HepG2 (cell line): Measurements from ENCODE around the gene HDAC8. TPM values are rescaled to one million over a fixed set of nuclear protein-coding genes. Genes with fewer than 3 reads are reported as not detected.

Experiments
- ATAC-seq: fragments of 200-7000 bp; cut with Tn5 transposase; 3 replicates; pipeline ENCODE4 v1.9.1; 2020; ENCODE audit warnings: mild to moderate bottlenecking, moderate library complexity
- BruUV-seq: library from RNA; stranded (reverse); fragments of 400-500 nt; replicated peaks from 2 replicates; lab custom pipeline; 2021; lab: Mats Ljungman, UMichigan
- CTCF ChIA-PET: fragments of 300-600 bp; formaldehyde crosslinking; extraction: SDS; loops from one replicate; lab custom pipeline; 2021; ENCODE audit warnings: low total read pairs, inconsistent platforms, low intra/inter-chr PET ratio; lab: Yijun Ruan, JAX
- POLR2A ChIA-PET: fragments of 350-600 bp; sonication (Branson Sonifier 250); formaldehyde crosslinking; loops from one replicate; lab custom pipeline; 2020; ENCODE audit warnings: antibody characterized with exemption, inconsistent platforms; lab: Yijun Ruan, JAX
- DNase-seq: peaks from one replicate; pipeline ENCODE4 v3.0.0-alpha.2; 2015; ENCODE audit warnings: low spot score
- FAIRE-seq: peaks from 3 replicates; lab custom pipeline; 2011; peaks lifted over from hg19 to GRCh38; lab: Jason Lieb, UNC
- H2AFZ ChIP-seq: one replicate; pipeline ENCODE4 v1.6.1; 2011; ENCODE audit warnings: low read length, inconsistent platforms
- H3K27ac ChIP-seq: fragments of 300-600 bp; 3 replicates; pipeline ENCODE4 v1.8.0; 2011; ENCODE audit warnings: mixed run types, mild to moderate bottlenecking, mixed read lengths, low read length, inconsistent platforms; ENCODE audit not compliant: insufficient read depth; ENCODE audit errors: extremely low read length
- H3K27me3 ChIP-seq, 2 experiments: fragments of 200-600 bp in 1 of 2; 2 replicates in 1 of 2; 3 replicates in 1 of 2; pipeline versions ENCODE4 v1.6.0 to v1.8.0; 2011; ENCODE audit warnings: low read length in 2 of 2, mild to moderate bottlenecking in 2 of 2, moderate library complexity in 2 of 2, inconsistent platforms in 1 of 2; ENCODE audit not compliant: insufficient read depth in 2 of 2, control insufficient read depth in 1 of 2
- H3K36me3 ChIP-seq, 2 experiments: fragments of 200-600 bp in 1 of 2; replicated peaks in 1 of 2; 2 replicates in 1 of 2; 3 replicates in 1 of 2; pipeline versions ENCODE4 v1.5.1 to v1.8.0; 2011; ENCODE audit warnings: low read length in 2 of 2, inconsistent platforms in 1 of 2; ENCODE audit not compliant: insufficient read depth in 2 of 2, control insufficient read depth in 1 of 2
- H3K4me1 ChIP-seq: 2 replicates; pipeline ENCODE4 v1.5.1; 2012; ENCODE audit warnings: low read length, inconsistent platforms; ENCODE audit not compliant: insufficient read depth
- H3K4me2 ChIP-seq: 2 replicates; pipeline ENCODE4 v1.6.0; 2011; ENCODE audit warnings: low read depth, low read length, inconsistent platforms
- H3K4me3 ChIP-seq, 3 experiments: fragments of 200-600 bp in 1 of 3; sonication (generic), shearing (Covaris generic) in 1 of 3; replicated peaks in 1 of 3; 2 replicates each; pipeline ENCODE4 v1.5.1; 2011 to 2016; ENCODE audit warnings: low read length in 3 of 3, inconsistent platforms in 2 of 3, low read depth in 2 of 3, mild to moderate bottlenecking in 2 of 3, control low read depth in 1 of 3, mixed read lengths in 1 of 3; ENCODE audit not compliant: insufficient read depth in 1 of 3
- H3K79me2 ChIP-seq: one replicate; pipeline ENCODE4 v1.6.1; 2011; ENCODE audit warnings: low read length, inconsistent platforms; ENCODE audit not compliant: insufficient read depth
- H3K9ac ChIP-seq: 2 replicates; pipeline ENCODE4 v1.6.0; 2011; ENCODE audit warnings: mild to moderate bottlenecking, low read depth, low read length, inconsistent platforms; ENCODE audit not compliant: insufficient read depth
- H3K9me3 ChIP-seq: 2 replicates; pipeline ENCODE4 v1.5.1; 2012; ENCODE audit warnings: mild to moderate bottlenecking, low read length
- H4K20me1 ChIP-seq: 2 replicates; pipeline ENCODE4 v1.6.0; 2011; ENCODE audit warnings: inconsistent platforms, mild to moderate bottlenecking, low read length, moderate library complexity; ENCODE audit not compliant: insufficient read depth
- GZF1 ChIP-seq: sonication (generic); formaldehyde crosslinking; IDR thresholded peaks from 2 replicates; pipeline ENCODE4 v1.5.1; 2020; ENCODE audit warnings: mild to moderate bottlenecking, missing genetic modification reagents
- IKZF4 ChIP-seq: sonication (generic); formaldehyde crosslinking; IDR thresholded peaks from 2 replicates; pipeline ENCODE4 v1.5.1; 2020; ENCODE audit warnings: borderline replicate concordance, mild to moderate bottlenecking, low read depth, missing genetic modification reagents; ENCODE audit errors: not compliant biosample characterization
- NCOR1 ChIP-seq: fragments of 200-600 bp; sonication (generic); IDR thresholded peaks from 2 replicates; pipeline ENCODE4 v1.7.0; 2017; ENCODE audit warnings: antibody characterized with exemption, low read length, borderline replicate concordance
- NFYC ChIP-seq: IDR thresholded peaks from 2 replicates; pipeline ENCODE4 v1.6.1; 2016; ENCODE audit warnings: missing genetic modification reagents, missing compliant biosample characterization
- SMAD1 ChIP-seq: sonication (generic); formaldehyde crosslinking; IDR thresholded peaks from 2 replicates; pipeline ENCODE4 v1.4.0; 2020; ENCODE audit warnings: missing genetic modification reagents, low read depth, mild to moderate bottlenecking, borderline replicate concordance
- WIZ ChIP-seq: sonication (generic); formaldehyde crosslinking; IDR thresholded peaks from 2 replicates; pipeline ENCODE4 v1.5.1; 2020; ENCODE audit warnings: mild to moderate bottlenecking, missing genetic modification reagents
- ZNF460 ChIP-seq: sonication (generic); formaldehyde crosslinking; IDR thresholded peaks from 2 replicates; pipeline ENCODE4 v1.5.1; 2020; ENCODE audit warnings: missing genetic modification reagents, mild to moderate bottlenecking, borderline replicate concordance
- ZNF562 ChIP-seq: sonication (generic); formaldehyde crosslinking; IDR thresholded peaks from 2 replicates; pipeline ENCODE4 v1.8.0; 2022; ENCODE audit warnings: missing genetic modification reagents, borderline replicate concordance
- ZNF564 ChIP-seq: sonication (generic); formaldehyde crosslinking; IDR thresholded peaks from 2 replicates; pipeline ENCODE4 v1.8.1; 2023; ENCODE audit warnings: mild to moderate bottlenecking, missing genetic modification reagents
- ZNF772 ChIP-seq: sonication (generic); formaldehyde crosslinking; IDR thresholded peaks from 2 replicates; pipeline ENCODE4 v1.5.0; 2020; ENCODE audit warnings: mild to moderate bottlenecking, missing genetic modification reagents
- ZNF879 ChIP-seq: sonication (generic); formaldehyde crosslinking; IDR thresholded peaks from 2 replicates; pipeline ENCODE4 v1.8.1; 2023; ENCODE audit warnings: missing genetic modification reagents
- ZSCAN21 ChIP-seq: sonication (generic); formaldehyde crosslinking; IDR thresholded peaks from 2 replicates; pipeline ENCODE4 v1.8.0; 2022; ENCODE audit warnings: mild to moderate bottlenecking, missing genetic modification reagents, moderate library complexity, borderline replicate concordance
- in situ Hi-C: cut with HindIII; loops from 2 replicates; pipeline ENCODE4 v1.10.0; 2017; ENCODE audit warnings: low pct_unique_long_range_greater_than_20kb; ENCODE audit not compliant: extremely low pct_ligation_motif_present
- intact Hi-C: fragments of 100-400 bp; cut with micrococcal nuclease; formaldehyde crosslinking; loops from one replicate; pipeline ENCODE4 v1.10.0; 2022; ENCODE audit not compliant: unreplicated experiment
- polyA plus RNA-seq, 8 experiments: library from polyadenylated mRNA; depleted of rRNA in 3 of 8; stranded (reverse) in 7 of 8; unstranded in 1 of 8; fragments of >200 nt; fragmentation: Illumina TruSeq in 4 of 8; extraction: Trizol in 4 of 8; gene quantifications; 2 replicates each; pipeline versions ENCODE4 v1.2.1 to v1.2.3, GENCODE V29; 2011 to 2016; ENCODE audit warnings: low read depth in 4 of 8, missing spikeins in 1 of 8, mixed read lengths in 1 of 8; ENCODE audit not compliant: insufficient read depth in 1 of 8
- total RNA-seq, 5 experiments: library from RNA; depleted of rRNA; stranded (reverse); fragments of >200 nt; fragmentation: Illumina TruSeq; extraction: Trizol; gene quantifications; 2 replicates each; pipeline ENCODE4 v1.2.3, GENCODE V29; 2016; ENCODE audit warnings: low read depth in 1 of 5
- TF ChIP-seq, protein P1 (sequence below): sonication (generic); formaldehyde crosslinking; IDR thresholded peaks from 2 replicates; pipeline ENCODE4 v1.4.0; 2020; ENCODE audit warnings: missing genetic modification reagents
- TF ChIP-seq, protein P2 (sequence below): sonication (generic); formaldehyde crosslinking; IDR thresholded peaks from 2 replicates; pipeline ENCODE4 v1.9.0; 2022; ENCODE audit warnings: missing genetic modification reagents, mild to moderate bottlenecking, borderline replicate concordance

Gene HDAC8
- total and polyA plus RNA-seq, 2 of the 13 experiments (the other 11 are each of a cell fraction or from before 2014, with no cell fraction given): 13.7 to 28.6 TPM

DNA sequence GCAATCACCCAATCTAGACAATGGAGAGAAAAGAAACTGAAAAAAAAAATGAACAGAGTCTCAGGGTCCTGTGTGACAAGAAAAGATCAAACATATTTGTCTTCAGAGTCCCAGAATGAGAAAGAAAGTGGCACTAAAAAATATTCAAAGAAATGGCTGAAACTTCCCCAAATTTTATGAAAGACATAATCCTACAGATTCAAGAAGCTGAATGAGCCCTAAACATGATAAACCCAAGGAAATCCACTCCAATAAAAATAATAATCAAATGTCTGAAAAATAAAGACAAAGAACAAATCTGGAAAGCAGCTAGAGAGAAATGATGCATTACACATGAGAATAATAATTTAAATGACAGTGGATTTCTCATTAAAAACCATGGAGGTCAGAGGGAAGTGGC, 136.6 kb downstream of the HDAC8 start:
- H2AFZ ChIP-seq: no peak overlapping the region
- no peak for ATAC-seq
- no peaks in the 10 kb centered on the region for H3K27me3 ChIP-seq
- no peak overlapping the region for H3K9ac ChIP-seq
- ChIA-PET POLR2A (no interaction called here), CTCF (no interaction called here)
- H3K4me3 ChIP-seq: no peak overlapping the region
- no peaks in the 10 kb centered on the region for H4K20me1 ChIP-seq
- BruUV-seq: no TSS peak
- intact Hi-C loops (no loop called here), in situ Hi-C loops (no loop called here)
- DNase-seq: no peak
- no peak overlapping the region for H3K27ac ChIP-seq
- H3K4me2 ChIP-seq: no peak overlapping the region
- H3K36me3 ChIP-seq: no peaks in the 10 kb centered on the region
- H3K9me3 ChIP-seq: no peaks in the 10 kb centered on the region
- H3K79me2 ChIP-seq: no peaks in the 10 kb centered on the region
- H3K4me1 ChIP-seq: no peaks in the 10 kb centered on the region
- FAIRE-seq: no peak
- TF ChIP-seq NCOR1: no peak
- TF ChIP-seq NFYC (CRISPR knock-in tag): no peak
- no peak for TF ChIP-seq WIZ (CRISPR knock-in tag)
- no peak for TF ChIP-seq ZNF879
- no peak for TF ChIP-seq ZNF564
- TF ChIP-seq, protein P1, sequence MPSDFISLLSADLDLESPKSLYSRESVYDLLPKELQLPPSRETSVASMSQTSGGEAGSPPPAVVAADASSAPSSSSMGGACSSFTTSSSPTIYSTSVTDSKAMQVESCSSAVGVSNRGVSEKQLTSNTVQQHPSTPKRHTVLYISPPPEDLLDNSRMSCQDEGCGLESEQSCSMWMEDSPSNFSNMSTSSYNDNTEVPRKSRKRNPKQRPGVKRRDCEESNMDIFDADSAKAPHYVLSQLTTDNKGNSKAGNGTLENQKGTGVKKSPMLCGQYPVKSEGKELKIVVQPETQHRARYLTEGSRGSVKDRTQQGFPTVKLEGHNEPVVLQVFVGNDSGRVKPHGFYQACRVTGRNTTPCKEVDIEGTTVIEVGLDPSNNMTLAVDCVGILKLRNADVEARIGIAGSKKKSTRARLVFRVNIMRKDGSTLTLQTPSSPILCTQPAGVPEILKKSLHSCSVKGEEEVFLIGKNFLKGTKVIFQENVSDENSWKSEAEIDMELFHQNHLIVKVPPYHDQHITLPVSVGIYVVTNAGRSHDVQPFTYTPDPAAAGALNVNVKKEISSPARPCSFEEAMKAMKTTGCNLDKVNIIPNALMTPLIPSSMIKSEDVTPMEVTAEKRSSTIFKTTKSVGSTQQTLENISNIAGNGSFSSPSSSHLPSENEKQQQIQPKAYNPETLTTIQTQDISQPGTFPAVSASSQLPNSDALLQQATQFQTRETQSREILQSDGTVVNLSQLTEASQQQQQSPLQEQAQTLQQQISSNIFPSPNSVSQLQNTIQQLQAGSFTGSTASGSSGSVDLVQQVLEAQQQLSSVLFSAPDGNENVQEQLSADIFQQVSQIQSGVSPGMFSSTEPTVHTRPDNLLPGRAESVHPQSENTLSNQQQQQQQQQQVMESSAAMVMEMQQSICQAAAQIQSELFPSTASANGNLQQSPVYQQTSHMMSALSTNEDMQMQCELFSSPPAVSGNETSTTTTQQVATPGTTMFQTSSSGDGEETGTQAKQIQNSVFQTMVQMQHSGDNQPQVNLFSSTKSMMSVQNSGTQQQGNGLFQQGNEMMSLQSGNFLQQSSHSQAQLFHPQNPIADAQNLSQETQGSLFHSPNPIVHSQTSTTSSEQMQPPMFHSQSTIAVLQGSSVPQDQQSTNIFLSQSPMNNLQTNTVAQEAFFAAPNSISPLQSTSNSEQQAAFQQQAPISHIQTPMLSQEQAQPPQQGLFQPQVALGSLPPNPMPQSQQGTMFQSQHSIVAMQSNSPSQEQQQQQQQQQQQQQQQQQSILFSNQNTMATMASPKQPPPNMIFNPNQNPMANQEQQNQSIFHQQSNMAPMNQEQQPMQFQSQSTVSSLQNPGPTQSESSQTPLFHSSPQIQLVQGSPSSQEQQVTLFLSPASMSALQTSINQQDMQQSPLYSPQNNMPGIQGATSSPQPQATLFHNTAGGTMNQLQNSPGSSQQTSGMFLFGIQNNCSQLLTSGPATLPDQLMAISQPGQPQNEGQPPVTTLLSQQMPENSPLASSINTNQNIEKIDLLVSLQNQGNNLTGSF (CRISPR knock-in tag): no peak
- TF ChIP-seq GZF1 (CRISPR knock-in tag): no peak
- no peak for TF ChIP-seq ZSCAN21 (CRISPR knock-in tag)
- TF ChIP-seq ZNF460 (CRISPR knock-in tag): no peak
- no peak for TF ChIP-seq ZNF562
- TF ChIP-seq IKZF4 (CRISPR knock-in tag): no peak
- TF ChIP-seq SMAD1: no peak
- no peak for TF ChIP-seq ZNF772
- TF ChIP-seq, protein P2, sequence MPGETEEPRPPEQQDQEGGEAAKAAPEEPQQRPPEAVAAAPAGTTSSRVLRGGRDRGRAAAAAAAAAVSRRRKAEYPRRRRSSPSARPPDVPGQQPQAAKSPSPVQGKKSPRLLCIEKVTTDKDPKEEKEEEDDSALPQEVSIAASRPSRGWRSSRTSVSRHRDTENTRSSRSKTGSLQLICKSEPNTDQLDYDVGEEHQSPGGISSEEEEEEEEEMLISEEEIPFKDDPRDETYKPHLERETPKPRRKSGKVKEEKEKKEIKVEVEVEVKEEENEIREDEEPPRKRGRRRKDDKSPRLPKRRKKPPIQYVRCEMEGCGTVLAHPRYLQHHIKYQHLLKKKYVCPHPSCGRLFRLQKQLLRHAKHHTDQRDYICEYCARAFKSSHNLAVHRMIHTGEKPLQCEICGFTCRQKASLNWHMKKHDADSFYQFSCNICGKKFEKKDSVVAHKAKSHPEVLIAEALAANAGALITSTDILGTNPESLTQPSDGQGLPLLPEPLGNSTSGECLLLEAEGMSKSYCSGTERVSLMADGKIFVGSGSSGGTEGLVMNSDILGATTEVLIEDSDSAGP (CRISPR knock-in tag): no peak
